ENCODE data around the gene GRM1. TPM values are rescaled to one million over a fixed set of nuclear protein-coding genes. Genes with fewer than 3 reads are reported as not detected.

GRM1 gene
- total RNA-seq, 1 donor from 2014 or later = 0.39 TPM

- Mint-ChIP-seq H3K36me3 (no peaks in the 10 kb centered on the region), H3K27ac (no peak overlapping the region), H3K4me1 (ENCODE audit: unreplicated experiment) (no peaks in the 10 kb centered on the region), H3K4me3 (peak overlapping the region; percentile 84), H3K27me3 (peaks cover 72% of the 10 kb centered on the region), H3K9me3 (no peaks in the 10 kb centered on the region)
- no peak for DNase-seq (ENCODE audit: extremely low spot score, unreplicated experiment)
- TF ChIP-seq CTCF (conservative IDR thresholded peaks at IDR 0.05) = peak; percentile 14
These were observed 1.1 kb upstream of the GRM1 start for GRCh38 chr6:146027586-146028251.

DNA sequence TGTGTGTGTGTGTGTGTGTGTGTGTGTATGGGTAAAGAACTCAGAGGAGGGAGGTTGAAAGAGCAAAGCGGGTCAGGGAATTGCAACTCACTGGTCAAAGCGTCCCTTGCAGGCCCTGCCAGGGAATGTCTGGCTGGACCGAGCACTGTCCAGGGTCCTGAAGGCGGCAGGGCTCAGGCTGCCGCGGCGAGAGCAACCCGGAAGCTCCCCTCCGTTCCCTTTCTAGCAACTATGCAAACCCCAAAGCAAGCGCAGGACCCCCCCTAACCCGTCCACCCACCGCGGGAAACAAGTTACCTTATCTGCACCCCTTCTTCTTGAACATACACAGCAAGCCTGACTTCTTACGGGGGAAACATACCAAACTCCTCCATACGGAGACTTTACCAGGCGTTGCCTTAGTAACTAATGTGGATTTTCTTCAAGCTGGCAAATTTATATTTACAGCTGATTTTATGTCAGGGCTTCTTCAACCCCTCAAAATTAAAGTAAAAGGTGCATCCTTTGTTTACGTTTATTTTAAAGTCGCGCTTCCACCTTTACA is 538 bp upstream of the GRM1 start:
- no peaks in the 10 kb centered on the region for H3K4me1 Mint-ChIP-seq (ENCODE audit: unreplicated experiment)
- H3K9me3 Mint-ChIP-seq = no peaks in the 10 kb centered on the region
- DNase-seq (ENCODE audit: extremely low spot score, unreplicated experiment) = peak; percentile 82
- TF ChIP-seq CTCF (conservative IDR thresholded peaks at IDR 0.05) = no peak
- no peaks in the 10 kb centered on the region for H3K36me3 Mint-ChIP-seq
- H3K27me3 Mint-ChIP-seq = peaks cover 66% of the 10 kb centered on the region
- peak overlapping the region; percentile 73 for H3K4me3 Mint-ChIP-seq
- no peak overlapping the region for H3K27ac Mint-ChIP-seq

DNA sequence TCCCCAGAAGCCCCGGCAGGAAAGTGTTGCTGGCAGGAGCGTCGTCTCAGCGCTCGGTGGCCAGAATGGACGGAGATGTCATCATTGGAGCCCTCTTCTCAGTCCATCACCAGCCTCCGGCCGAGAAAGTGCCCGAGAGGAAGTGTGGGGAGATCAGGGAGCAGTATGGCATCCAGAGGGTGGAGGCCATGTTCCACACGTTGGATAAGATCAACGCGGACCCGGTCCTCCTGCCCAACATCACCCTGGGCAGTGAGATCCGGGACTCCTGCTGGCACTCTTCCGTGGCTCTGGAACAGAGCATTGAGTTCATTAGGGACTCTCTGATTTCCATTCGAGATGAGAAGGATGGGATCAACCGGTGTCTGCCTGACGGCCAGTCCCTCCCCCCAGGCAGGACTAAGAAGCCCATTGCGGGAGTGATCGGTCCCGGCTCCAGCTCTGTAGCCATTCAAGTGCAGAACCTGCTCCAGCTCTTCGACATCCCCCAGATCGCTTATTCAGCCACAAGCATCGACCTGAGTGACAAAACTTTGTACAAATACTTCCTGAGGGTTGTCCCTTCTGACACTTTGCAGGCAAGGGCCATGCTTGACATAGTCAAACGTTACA is 817 bp downstream of the GRM1 start:
- DNase-seq (ENCODE audit: extremely low spot score, unreplicated experiment) = no peak
- H3K9me3 Mint-ChIP-seq = no peaks in the 10 kb centered on the region
- H3K36me3 Mint-ChIP-seq = no peaks in the 10 kb centered on the region
- TF ChIP-seq CTCF (conservative IDR thresholded peaks at IDR 0.05) = no peak
- no peak overlapping the region for H3K4me3 Mint-ChIP-seq
- no peaks in the 10 kb centered on the region for H3K4me1 Mint-ChIP-seq (ENCODE audit: unreplicated experiment)
- H3K27ac Mint-ChIP-seq = no peak overlapping the region
- peaks cover 68% of the 10 kb centered on the region for H3K27me3 Mint-ChIP-seq

DNA sequence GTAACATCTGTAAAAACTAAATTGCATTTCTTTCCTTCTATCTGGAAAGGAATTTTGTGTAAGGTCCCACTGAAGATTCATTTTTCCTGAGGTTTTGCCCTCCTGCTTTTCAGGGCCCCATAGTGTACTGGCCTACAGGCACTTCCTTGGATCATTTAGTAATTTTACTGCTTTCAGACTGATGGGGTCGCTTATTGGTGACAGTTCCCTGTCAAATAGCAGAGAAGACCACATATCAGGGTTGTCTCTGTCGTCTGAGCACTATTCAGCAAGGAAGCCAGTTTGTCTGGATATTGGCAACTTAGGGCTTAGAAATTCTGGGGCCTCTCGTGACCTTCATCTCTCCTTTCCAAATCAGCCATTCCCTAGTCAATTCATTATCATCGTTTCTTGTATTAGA is 3.5 kb downstream of the GRM1 start:
- H3K36me3 Mint-ChIP-seq = no peaks in the 10 kb centered on the region
- no peak overlapping the region for H3K4me3 Mint-ChIP-seq
- no peaks in the 10 kb centered on the region for H3K9me3 Mint-ChIP-seq
- no peak overlapping the region for H3K27ac Mint-ChIP-seq
- H3K27me3 Mint-ChIP-seq = peaks cover 53% of the 10 kb centered on the region
- no peaks in the 10 kb centered on the region for H3K4me1 Mint-ChIP-seq (ENCODE audit: unreplicated experiment)
- no peak for DNase-seq (ENCODE audit: extremely low spot score, unreplicated experiment)
- TF ChIP-seq CTCF (conservative IDR thresholded peaks at IDR 0.05) = no peak

DNA sequence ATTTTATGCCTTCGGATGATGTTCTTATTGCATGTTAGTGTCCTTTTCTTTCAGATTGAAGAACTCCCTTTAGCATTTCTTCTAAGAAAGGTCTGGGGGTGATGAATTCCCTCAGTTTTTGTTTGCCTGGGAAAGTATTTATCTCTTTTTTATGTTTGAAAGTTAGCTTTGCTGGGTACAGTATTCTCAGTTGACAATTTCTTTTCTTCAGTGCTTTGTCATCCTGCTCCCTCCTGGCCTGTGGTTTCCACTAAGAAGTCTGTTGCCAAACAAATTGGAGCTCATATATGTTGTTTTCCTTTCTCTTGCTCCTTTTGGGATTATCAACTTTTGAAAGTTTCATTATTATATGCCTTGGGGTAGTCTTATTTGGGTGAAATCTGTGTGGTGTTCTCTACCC is 11.5 kb downstream of the GRM1 start:
- Mint-ChIP-seq H3K27ac (no peak overlapping the region), H3K36me3 (no peaks in the 10 kb centered on the region), H3K4me3 (no peak overlapping the region), H3K27me3 (peaks cover 8% of the 10 kb centered on the region), H3K9me3 (peaks cover 7% of the 10 kb centered on the region), H3K4me1 (ENCODE audit: unreplicated experiment) (no peaks in the 10 kb centered on the region)
- DNase-seq (ENCODE audit: extremely low spot score, unreplicated experiment) = no peak
- no peak for TF ChIP-seq CTCF (conservative IDR thresholded peaks at IDR 0.05)
